ENCODE measurements around the gene MYH7B. TPM values are rescaled to one million over a fixed set of nuclear protein-coding genes. Genes with fewer than 3 reads are reported as not detected.

The MYH7B gene
- total and polyA plus RNA-seq, 7 donors = 5.7 to 101 (median 11.5) TPM

DNA sequence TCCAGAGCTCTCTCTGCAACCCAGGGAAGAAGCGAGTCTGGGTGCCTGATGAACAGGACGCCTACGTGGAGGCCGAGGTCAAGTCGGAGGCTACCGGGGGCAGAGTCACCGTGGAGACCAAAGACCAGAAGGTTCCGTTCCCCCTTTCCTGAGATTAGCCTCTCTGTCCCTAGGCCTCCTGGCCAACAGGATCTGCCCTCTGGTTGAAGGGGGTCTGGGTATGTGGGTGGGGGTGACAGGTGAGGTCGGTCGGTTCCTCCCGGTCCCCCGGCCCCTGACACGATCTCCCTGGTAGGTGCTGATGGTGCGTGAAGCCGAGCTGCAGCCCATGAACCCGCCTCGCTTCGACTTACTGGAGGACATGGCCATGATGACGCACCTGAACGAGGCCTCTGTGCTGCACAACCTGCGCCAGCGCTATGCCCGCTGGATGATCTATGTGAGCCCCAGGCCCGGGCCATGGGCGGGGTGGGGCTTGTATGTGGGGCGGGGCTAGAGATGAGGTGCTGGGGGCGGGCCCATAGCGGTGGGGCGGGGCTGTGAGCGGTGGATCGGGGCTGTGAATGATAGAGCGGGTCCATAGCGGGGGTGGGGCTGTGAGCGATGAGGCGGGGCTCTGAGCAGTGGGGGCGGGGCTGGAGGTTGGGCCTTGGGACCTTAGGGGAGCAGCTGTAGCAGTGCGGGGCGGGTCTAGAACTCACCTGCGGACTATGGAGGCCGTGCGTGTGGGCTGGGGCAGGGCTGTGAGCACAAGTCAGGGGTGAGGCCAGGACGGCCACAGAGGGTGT is 23.9 kb downstream of the MYH7B start:
- intact Hi-C loops (cut with DNase I) = no loop called here
- 54 to 66% (median 63%) methylated on average over 39 to 42 of the region's 42 CpGs for WGBS, 3 donors
- Histone ChIP-seq H3K27ac (peak overlapping the region; percentile 82), H3K4me1 (peaks cover 30% of the 10 kb centered on the region), H3K9me3 (no peaks in the 10 kb centered on the region), H3K36me3 (ENCODE audit: insufficient read depth in 1 of 2, low read depth in 1 of 2) (no peaks in the 10 kb centered on the region), H3K4me3 (no peak overlapping the region), H3K27me3 (ENCODE audit: insufficient read depth in 3 of 3, low read length in 2 of 3) (no peaks in the 10 kb centered on the region)
- TF ChIP-seq, protein P1, sequence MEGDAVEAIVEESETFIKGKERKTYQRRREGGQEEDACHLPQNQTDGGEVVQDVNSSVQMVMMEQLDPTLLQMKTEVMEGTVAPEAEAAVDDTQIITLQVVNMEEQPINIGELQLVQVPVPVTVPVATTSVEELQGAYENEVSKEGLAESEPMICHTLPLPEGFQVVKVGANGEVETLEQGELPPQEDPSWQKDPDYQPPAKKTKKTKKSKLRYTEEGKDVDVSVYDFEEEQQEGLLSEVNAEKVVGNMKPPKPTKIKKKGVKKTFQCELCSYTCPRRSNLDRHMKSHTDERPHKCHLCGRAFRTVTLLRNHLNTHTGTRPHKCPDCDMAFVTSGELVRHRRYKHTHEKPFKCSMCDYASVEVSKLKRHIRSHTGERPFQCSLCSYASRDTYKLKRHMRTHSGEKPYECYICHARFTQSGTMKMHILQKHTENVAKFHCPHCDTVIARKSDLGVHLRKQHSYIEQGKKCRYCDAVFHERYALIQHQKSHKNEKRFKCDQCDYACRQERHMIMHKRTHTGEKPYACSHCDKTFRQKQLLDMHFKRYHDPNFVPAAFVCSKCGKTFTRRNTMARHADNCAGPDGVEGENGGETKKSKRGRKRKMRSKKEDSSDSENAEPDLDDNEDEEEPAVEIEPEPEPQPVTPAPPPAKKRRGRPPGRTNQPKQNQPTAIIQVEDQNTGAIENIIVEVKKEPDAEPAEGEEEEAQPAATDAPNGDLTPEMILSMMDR (IDR thresholded peaks at IDR 0.05) = no peak
- DNase-seq = peak; percentile 61 to 82
- peak; percentile 41 to 70 (median 59) for ATAC-seq

GRCh38 chr20:34980543-34981233 is 25.0 kb downstream of the MYH7B start:
- no peaks in the 10 kb centered on the region for H3K27me3 ChIP-seq (ENCODE audit: insufficient read depth in 3 of 3, low read length in 2 of 3)
- intact Hi-C loops (cut with DNase I) = no loop called here
- 68 to 70% (median 69%) methylated on average over 22 of the region's 22 CpGs for WGBS, 3 donors
- ATAC-seq = peak; percentile 18 to 54 (median 44)
- no peaks in the 10 kb centered on the region for H3K36me3 ChIP-seq (ENCODE audit: insufficient read depth in 1 of 2, low read depth in 1 of 2)
- DNase-seq = peak in 1 of 2 donors; percentile 73
- TF ChIP-seq, protein P1 (IDR thresholded peaks at IDR 0.05) = no peak
- peak overlapping the region; percentile 71 for H3K27ac ChIP-seq
- no peak overlapping the region for H3K4me3 ChIP-seq
- peaks cover 30% of the 10 kb centered on the region for H3K4me1 ChIP-seq
- no peaks in the 10 kb centered on the region for H3K9me3 ChIP-seq

- Histone ChIP-seq H3K27me3 (ENCODE audit: insufficient read depth in 3 of 3, low read length in 2 of 3) (no peaks in the 10 kb centered on the region), H3K4me3 (no peak overlapping the region), H3K36me3 (ENCODE audit: insufficient read depth in 1 of 2, low read depth in 1 of 2) (no peaks in the 10 kb centered on the region), H3K4me1 (peaks cover 30% of the 10 kb centered on the region), H3K27ac (peak overlapping the region; percentile 71), H3K9me3 (no peaks in the 10 kb centered on the region)
- intact Hi-C loops (cut with DNase I) = no loop called here
- DNase-seq (peak in 1 of 2 donors; percentile 48), ATAC-seq (no peak)
- 66 to 75% (median 70%) methylated on average over 21 of the region's 21 CpGs for WGBS, 3 donors
- TF ChIP-seq, protein P1 (IDR thresholded peaks at IDR 0.05) = no peak
Observed at GRCh38 chr20:34982270-34983088, 26.8 kb downstream of the MYH7B start.

DNA sequence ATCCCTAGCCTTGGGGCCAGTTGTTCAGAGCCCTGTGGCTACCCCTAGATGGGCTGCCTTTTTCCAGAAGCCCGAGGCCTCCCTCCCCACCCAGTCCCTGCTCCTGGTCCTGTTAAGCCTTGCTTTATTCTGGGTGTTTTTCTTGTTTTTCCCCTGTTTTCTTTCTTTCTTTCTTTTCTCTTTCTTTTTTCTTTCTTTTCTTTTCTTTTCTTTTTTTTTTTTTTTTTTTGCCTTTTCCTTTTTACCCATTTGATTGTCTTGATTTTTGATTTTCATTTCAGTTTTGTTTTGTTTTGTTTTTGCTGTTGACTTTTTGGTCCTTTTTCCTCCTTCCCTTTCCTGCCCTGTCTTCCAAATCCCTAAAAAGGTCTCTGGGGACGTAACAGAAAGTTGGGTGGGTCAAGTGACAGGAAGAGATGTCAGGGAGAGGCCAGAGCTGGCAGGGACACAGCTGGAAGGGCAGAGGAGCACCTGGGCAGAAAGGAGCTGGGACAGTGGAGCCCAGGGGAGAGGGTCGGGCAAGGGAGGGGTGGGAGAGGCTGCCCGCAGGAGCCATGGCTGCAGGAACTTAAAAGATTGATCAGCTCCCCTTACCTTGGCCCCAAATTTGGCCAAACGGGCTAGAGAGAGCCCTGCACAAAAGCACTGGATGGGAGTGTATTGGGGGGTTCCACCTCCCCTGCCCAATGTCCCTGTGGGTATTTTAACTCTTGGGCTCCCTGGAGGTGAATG is 27.6 kb downstream of the MYH7B start:
- 27 to 34% (median 31%) methylated on average over 5 of the region's 5 CpGs for WGBS, 3 donors
- DNase-seq = peak in 1 of 2 donors; percentile 53
- no peak for ATAC-seq
- Histone ChIP-seq H3K27me3 (ENCODE audit: insufficient read depth in 3 of 3, low read length in 2 of 3) (no peaks in the 10 kb centered on the region), H3K27ac (peak overlapping the region; percentile 71), H3K4me1 (peaks cover 30% of the 10 kb centered on the region), H3K9me3 (no peaks in the 10 kb centered on the region), H3K4me3 (no peak overlapping the region), H3K36me3 (ENCODE audit: insufficient read depth in 1 of 2, low read depth in 1 of 2) (no peaks in the 10 kb centered on the region)
- intact Hi-C loops (cut with DNase I) = no loop called here
- TF ChIP-seq, protein P1 (IDR thresholded peaks at IDR 0.05) = no peak
